GM19463 (cell line): ENCODE data around the gene TTBK1.
A peak's percentile ranks its signal among the peaks of the same experiment; 100 is the strongest.

Experiments
- ATAC-seq: cut with Tn5 transposase; IDR thresholded peaks from one replicate; pipeline ENCODE4 v1.9.1; 2021; ENCODE audit warnings: mild to moderate bottlenecking, moderate library complexity; ENCODE audit not compliant: unreplicated experiment

TTBK1 gene

GRCh38 chr6:43222418-43223059 lies 20.7 kb upstream of the TTBK1 start:
- no peak for ATAC-seq

GRCh38 chr6:43223175-43223574 lies 20.1 kb upstream of the TTBK1 start:
- no peak for ATAC-seq

GRCh38 chr6:43226192-43226851 lies 17.0 kb upstream of the TTBK1 start:
- ATAC-seq, result no peak

GRCh38 chr6:43228951-43229802 lies 14.1 kb upstream of the TTBK1 start, which contains the start of gene DNPH1:
Gene DNPH1 (minus strand): TSS chr6:43229481. CDS start chr6:43229456, 25 bp downstream.
- ATAC-seq, result peak; percentile 71

GRCh38 chr6:43229803-43230620 lies 13.3 kb upstream of the TTBK1 start:
- no peak for ATAC-seq

GRCh38 chr6:43231053-43231452 lies 12.2 kb upstream of the TTBK1 start:
- no peak for ATAC-seq

- no peak for ATAC-seq
Measured at GRCh38 chr6:43231735-43232450, 11.4 kb upstream of the TTBK1 start.

GRCh38 chr6:43235841-43236240 lies 7.4 kb upstream of the TTBK1 start:
- no peak for ATAC-seq

- no peak for ATAC-seq
Measured at GRCh38 chr6:43239054-43239453, 4.2 kb upstream of the TTBK1 start.

- ATAC-seq, result no peak
Measured at GRCh38 chr6:43240950-43241349, 2.3 kb upstream of the TTBK1 start.

- no peak for ATAC-seq
Measured at GRCh38 chr6:43241446-43241845, 1.8 kb upstream of the TTBK1 start.

GRCh38 chr6:43243664-43244321 lies 512 bp downstream of the TTBK1 start:
- ATAC-seq, result no peak

GRCh38 chr6:43246301-43247113 lies 3.2 kb downstream of the TTBK1 start:
- peak; percentile 14 for ATAC-seq

GRCh38 chr6:43247114-43247999 lies 4.1 kb downstream of the TTBK1 start:
- peak; percentile 94 for ATAC-seq

- no peak for ATAC-seq
Measured at GRCh38 chr6:43248101-43248500, 4.8 kb downstream of the TTBK1 start.

- ATAC-seq, result no peak
Measured at GRCh38 chr6:43248791-43249190, 5.5 kb downstream of the TTBK1 start.

GRCh38 chr6:43250992-43251373 lies 7.7 kb downstream of the TTBK1 start:
- no peak for ATAC-seq

- ATAC-seq, result no peak
Measured at GRCh38 chr6:43253401-43253800, 10.1 kb downstream of the TTBK1 start.
